Measurements from ENCODE around the gene EMILIN1.
A peak's percentile ranks its signal among the peaks of the same experiment; 100 is the strongest.
"Not testable (repeated sequence)": the region's sequence is repeated elsewhere in the genome, so short reads cannot be mapped to it uniquely, and the experiment has no call there.

The EMILIN1 gene

GRCh38 chr2:27054721-27055120 lies 23.7 kb upstream of the EMILIN1 start:
- DNase-seq (ENCODE audit: low read depth) = no peak

GRCh38 chr2:27057184-27057583 lies 21.2 kb upstream of the EMILIN1 start:
- DNase-seq (ENCODE audit: low read depth) = no peak

GRCh38 chr2:27058210-27058609 lies 20.2 kb upstream of the EMILIN1 start:
- DNase-seq (ENCODE audit: low read depth) = no peak

GRCh38 chr2:27059141-27059820 lies 19.1 kb upstream of the EMILIN1 start:
- no peak for DNase-seq (ENCODE audit: low read depth)

GRCh38 chr2:27060323-27060722 lies 18.1 kb upstream of the EMILIN1 start:
- DNase-seq (ENCODE audit: low read depth) = no peak

- DNase-seq (ENCODE audit: low read depth) = no peak
Measured at GRCh38 chr2:27065128-27065527, 13.3 kb upstream of the EMILIN1 start.

GRCh38 chr2:27067385-27067784 lies 11.0 kb upstream of the EMILIN1 start:
- no peak for DNase-seq (ENCODE audit: low read depth)

GRCh38 chr2:27069436-27069835 lies 9.0 kb upstream of the EMILIN1 start:
- DNase-seq (ENCODE audit: low read depth) = no peak

- no peak for DNase-seq (ENCODE audit: low read depth)
Measured at GRCh38 chr2:27069961-27070618, 8.3 kb upstream of the EMILIN1 start.

GRCh38 chr2:27070653-27071276 lies 7.7 kb upstream of the EMILIN1 start:
- no peak for DNase-seq (ENCODE audit: low read depth)

- peak; percentile 87 for DNase-seq (ENCODE audit: low read depth)
Measured at GRCh38 chr2:27071277-27071989, 7.0 kb upstream of the EMILIN1 start, which contains the start of gene OST4. Gene OST4, minus strand, starts transcription at chr2:27071654.

GRCh38 chr2:27071990-27072830 lies 6.2 kb upstream of the EMILIN1 start:
- DNase-seq (ENCODE audit: low read depth) = peak; percentile 12

GRCh38 chr2:27072920-27073319 lies 5.5 kb upstream of the EMILIN1 start:
- DNase-seq (ENCODE audit: low read depth) = no peak

- DNase-seq (ENCODE audit: low read depth) = no peak
Measured at GRCh38 chr2:27073782-27074181, 4.6 kb upstream of the EMILIN1 start.

GRCh38 chr2:27074738-27075565 lies 3.5 kb upstream of the EMILIN1 start:
- DNase-seq (ENCODE audit: low read depth) = peak; percentile 21

- not testable (repeated sequence) for DNase-seq (ENCODE audit: low read depth)
Measured at GRCh38 chr2:27075566-27075871, 2.9 kb upstream of the EMILIN1 start.

GRCh38 chr2:27076323-27076722 lies 2.1 kb upstream of the EMILIN1 start:
- no peak for DNase-seq (ENCODE audit: low read depth)

- DNase-seq (ENCODE audit: low read depth) = no peak
Measured at GRCh38 chr2:27077231-27077630, 1.2 kb upstream of the EMILIN1 start.

GRCh38 chr2:27079233-27080139 lies 1.1 kb downstream of the EMILIN1 start:
- no peak for DNase-seq (ENCODE audit: low read depth)

GRCh38 chr2:27080140-27080469 lies 1.7 kb downstream of the EMILIN1 start:
- DNase-seq (ENCODE audit: low read depth) = no peak

Measured in activated T-cell treated with anti-CD3 and anti-CD28 coated beads for 24 hours (primary cell).